TTC549 (cell line): ENCODE data around the gene RIN2.

Source experiments
- FAIRE-seq: peaks from 2 replicates; lab custom pipeline; 2012; peaks lifted over from hg19 to GRCh38; lab: Jason Lieb, UNC

Gene RIN2

DNA sequence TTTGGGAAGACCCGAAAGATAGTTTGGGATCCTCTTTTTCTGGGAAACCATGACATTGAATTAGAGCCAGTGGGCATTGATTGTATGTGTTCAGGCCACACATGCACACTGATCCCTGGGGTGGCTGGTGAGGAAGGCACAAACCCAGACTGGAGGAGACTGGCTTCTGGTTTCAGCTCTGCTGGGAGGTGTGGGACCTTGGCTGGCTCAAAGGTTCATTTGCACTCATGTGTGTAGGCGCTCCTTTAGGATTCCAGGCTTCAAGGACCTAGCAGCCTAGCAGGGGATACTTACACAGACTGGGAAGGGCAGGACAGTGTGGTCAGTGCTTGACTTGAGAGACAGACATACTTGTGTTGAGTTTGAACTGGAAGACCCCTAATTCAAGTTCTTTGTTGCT is 7.2 kb downstream of the RIN2 start:
- FAIRE-seq, result no peak

DNA sequence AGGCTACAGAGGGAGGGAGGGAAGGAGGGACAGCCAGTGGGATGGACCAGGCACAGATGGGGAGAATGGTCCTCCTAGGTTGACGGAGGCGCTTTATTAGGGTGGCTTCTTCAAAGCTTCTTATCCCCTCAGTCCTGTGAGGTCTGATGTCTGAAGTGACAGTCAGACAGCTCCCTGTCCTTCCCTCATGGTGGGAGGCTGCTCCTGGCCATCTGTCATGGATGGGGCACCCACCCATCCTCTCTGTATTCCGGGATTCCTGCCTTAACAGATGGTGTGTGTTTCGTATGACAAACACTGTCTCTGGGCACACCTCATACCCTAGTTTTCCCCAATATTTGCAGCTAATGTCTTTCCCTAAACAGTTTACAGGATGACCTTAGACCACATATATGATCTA is 7.9 kb downstream of the RIN2 start:
- FAIRE-seq, result no peak

DNA sequence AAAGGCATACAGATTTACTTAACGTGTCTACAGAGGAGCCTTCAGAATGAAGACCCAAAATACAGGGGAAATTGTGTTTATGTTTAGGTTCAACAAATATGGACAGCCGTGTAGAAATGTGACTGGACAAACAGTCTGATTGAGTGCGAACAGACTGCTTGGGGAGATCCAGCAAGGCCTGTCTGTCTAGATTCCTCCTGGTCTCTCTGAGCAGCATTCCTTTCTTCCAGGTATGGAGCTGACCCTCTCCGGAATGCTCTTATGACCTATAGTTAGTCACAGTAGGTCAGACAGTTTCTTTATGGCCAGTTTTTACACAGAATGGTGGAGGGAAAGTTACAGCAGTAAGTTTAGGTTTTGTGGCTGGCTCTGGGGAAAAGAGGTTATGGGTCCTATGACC is 9.0 kb downstream of the RIN2 start:
- FAIRE-seq, result no peak

DNA sequence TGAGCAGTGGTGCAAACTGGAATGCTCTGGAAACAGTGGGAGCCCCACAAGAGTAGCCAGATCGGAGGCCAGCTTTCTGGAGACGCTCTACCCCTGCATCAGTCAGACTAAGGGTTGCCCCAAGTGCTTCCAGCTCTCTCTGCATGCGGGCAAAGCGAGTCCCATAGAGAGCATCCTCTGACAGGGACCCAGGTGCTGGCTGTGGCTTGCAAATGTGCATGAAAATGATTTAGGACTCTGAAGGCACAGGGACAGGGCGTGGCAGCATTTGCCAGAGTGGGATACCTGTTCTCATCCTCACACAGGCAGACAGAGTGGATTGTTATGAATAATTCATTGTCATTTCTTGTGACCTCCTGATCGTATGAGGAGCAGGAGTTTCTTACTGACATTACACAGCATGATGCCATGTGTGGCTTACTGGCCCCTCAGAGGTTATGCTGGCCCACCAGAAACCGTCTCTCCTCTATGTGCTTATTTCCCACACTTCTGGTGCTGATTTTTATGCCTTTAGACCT is 10.3 kb downstream of the RIN2 start:
- no peak for FAIRE-seq

DNA sequence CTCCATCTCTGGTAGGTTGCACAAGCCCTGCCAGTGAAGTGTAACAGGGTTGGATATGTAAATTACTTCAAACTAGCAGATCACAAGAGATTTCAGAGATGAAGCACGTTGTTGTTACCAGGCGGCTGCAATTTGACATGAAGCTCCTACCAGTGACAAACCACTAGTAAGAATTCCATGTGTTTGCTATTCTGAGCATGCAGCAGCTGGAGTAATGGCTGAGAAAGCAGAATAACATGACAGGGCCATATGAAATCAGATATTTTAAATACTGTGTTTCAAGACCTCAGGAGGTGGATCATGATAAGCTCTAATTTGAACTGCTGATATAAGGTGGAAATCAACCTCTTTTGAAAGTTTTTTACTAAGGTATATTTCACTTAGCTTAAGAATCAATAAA is 11.4 kb downstream of the RIN2 start:
- FAIRE-seq, result no peak

DNA sequence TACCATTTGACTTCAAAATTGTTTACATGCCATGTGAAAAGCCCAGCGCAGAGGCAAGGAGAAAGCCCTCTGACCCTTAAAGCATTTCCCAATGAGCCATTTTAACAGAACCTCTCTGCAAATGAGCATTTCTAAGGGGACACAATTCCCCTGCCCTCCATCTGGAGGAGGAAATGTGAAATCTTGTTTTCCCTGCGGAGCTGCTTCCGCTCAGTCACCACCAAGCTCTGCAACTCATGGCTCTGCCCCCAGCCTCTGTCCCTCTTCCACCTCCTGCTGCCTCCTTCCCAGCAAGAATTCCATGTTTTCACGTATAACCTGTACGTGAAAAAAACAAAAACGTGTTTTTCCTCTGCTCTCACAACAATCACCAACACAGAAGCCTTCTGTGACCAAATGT is 12.3 kb downstream of the RIN2 start:
- no peak for FAIRE-seq

DNA sequence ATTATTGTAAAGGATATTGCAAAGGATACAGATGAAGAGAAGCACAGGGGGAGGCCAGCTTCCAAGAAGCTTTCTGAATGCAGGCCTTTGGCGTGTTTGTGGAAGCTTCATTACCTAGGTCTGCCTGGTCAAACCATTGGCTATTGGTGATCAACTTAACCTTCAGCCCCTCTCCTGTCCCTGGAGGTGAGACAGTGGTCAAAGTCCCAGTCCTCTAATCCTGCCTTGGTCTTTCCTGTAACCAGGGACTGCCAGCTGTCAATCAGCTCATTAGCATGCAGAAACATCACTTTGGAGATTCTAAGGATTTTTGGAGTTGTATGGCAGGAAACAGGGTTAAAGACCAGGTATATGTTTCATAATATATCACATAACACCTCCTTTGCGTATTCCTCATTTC is 13.0 kb downstream of the RIN2 start:
- no peak for FAIRE-seq

DNA sequence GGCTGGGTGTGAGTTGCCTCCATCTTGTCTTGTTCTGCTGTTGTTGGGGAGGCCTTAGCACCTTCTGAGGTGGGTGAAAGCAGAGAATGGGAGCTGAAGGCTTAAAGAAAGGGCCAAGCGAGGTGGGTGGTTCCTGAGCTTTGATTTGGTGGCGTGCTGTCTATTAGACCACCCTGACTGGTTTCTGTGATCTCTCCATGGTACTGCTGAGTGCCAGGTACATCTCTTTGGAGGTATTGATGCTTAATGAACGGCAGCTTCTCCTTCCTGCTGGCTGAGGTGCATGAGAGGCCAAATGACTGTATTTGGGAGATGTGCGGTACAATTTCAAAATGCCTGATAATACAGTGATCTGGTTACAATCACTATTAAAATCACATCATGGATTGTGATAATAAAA is 15.4 kb downstream of the RIN2 start:
- no peak for FAIRE-seq

DNA sequence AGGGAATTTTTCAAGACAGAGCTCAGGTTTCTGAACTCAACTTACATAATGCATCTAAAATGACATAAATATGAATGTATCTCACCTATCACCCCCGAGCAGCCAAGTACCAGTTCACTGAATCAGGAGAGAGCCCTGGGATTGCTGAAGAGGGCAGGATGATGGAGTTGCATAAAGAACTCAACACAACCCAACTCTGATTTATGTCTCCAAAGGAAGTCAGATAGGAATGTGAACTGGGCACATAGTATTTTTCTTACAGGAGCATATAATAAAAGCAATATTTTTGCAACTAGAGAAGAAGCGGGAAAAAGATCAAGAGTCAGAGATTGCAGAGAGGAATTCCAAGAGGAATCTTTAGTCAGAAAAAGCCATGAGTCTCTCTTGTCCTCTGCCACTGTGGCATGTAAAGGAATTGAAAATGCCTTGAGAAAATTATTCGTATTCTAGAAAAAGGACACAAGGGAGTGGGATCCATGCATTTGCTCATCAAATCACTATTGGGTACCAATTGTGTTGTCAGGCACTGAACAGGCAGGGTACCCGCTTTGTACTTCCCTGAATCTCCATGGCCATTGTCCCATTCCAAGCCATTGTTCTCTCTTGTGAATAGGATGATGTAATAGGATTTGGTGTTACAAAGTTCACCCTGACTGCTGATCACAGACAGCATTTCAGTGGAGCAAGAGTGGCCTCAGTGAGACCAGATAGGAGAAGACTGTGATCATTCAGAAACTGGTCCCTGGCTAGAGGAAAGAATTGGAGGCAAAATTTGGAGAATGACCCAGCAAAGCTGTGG is 16.3 kb downstream of the RIN2 start:
- no peak for FAIRE-seq

DNA sequence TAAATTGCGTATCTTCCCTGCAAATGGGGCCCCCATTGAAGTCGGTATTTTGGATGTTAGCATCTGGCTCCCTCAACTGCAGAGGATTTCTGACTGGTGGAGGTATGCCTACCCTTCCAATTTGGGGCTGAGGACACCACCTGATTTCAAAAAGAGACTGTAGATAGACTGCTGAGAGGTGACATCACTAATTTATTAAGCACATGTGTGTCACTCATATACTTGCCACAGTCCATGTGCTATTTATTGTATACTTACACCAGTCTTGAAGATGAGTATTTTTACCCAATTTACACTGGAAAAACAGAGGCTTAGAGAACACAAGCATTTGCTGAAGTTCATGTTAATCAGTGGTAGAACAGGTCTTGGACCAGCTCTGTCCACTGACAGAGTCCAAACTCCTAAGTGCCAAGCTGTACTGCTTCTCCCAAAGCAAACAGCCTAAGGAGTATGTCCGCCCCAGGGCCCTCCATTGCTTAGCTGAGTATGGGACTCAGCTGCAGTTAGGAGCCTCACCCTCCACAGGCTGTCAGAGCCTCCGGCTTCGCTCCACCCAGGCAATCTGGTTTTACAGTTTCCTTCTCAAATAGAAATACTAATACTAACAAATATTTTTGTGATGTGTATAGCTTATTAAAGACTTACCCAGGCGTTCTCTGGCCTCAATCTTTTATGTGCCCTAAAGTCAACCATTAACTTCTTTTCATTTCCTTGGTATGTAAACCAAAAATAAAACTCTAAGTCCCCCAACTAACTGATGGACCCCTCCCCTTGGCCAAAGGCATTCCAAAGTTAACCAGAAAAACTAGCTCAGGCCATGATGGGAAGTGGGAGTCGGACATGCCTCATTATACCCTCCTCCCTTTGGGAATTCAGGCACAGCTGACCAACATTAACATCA is 17.5 kb downstream of the RIN2 start:
- no peak for FAIRE-seq

DNA sequence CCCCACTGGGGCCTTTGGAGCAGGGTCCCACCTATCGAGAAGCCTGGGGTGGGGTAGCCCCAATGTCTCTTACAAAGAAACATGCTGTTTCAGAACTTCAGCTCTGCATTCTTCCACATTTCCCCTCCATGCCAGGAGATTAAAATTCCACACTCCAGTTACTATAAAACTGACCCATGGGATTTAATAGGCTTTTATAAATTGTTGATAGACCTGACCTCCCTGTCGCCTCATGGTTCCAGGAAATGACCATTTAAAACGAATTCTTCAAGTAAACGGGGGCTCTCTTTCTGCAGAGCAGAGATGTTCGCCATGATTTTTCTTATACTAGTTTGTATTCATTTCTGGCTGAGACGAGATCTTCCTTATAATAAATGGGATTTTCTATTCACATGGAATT is 19.3 kb downstream of the RIN2 start:
- FAIRE-seq, result no peak

DNA sequence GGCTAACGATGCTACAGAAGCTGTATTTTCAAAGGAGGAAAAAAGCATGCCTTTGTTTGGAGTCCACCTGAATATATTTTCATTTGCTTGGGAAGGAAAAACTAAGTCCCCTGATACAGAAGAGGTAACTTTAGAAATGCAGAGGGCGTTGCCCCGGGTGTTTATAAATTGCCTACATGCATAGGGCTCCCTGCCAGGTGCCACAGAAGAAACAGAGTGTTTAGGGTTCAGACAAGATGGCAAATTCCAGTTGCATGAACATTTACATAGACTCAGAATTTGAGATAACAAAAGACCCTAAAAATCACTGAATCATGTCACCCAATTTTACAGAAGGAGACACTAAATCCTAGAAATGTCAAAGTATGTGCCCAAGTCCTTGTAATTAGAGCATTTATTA is 19.9 kb downstream of the RIN2 start:
- FAIRE-seq, result no peak

DNA sequence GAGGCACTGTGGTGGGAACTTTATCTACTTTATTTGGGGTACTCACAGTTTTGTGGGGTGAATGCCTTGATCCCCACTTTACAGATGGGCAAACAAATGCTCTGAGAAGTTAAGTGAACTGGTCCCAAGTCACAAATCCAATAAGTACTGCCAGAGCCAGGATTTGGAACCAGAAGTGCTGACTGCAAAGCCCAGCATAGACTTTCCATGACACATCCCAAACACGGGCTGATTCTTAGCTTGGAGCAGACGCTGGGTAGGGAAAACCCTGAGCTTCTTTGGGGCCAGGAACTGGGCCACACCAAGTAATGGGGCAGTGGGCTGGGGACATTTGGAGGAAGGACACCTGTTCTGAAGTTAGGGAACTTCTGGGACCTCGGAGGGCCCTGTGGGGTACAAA is 20.3 kb downstream of the RIN2 start:
- no peak for FAIRE-seq

DNA sequence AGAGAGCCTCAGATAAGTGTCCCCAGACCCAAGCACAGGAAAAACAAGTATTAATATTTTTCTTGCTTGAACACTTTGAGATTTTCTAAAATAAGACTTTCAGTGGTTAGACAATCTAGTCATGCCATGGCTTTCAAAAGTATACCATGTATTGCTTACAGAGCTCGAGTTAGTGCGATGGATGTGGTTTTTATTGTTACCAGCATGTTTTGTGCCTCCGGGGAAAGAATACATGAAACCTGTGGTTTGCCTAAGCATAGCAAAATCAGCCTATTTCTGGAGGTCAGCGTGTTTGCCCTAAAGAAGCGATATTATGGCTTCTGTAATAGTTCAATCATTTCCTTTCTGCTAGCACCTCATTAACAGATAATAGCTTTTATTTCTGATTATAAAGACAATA is 21.6 kb downstream of the RIN2 start:
- FAIRE-seq, result no peak

DNA sequence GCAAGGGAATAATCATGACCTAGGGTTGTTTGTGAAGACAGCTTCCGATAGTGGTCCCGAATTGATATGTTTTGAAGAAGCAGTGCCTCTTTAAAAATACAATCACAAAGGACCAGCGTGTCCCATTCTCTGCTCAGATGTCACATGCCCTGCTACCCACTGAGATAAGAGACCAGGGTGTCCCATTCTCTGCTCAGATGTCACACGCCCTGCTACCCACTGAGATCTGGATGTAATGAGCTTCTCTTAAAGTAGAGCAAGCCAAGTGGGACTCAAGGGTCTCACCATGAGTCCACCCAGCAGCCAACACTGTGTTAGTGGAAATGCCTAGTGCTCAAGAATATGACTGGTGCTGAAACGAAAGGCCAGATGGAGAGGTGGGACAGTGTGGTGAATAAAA is 22.2 kb downstream of the RIN2 start:
- no peak for FAIRE-seq

DNA sequence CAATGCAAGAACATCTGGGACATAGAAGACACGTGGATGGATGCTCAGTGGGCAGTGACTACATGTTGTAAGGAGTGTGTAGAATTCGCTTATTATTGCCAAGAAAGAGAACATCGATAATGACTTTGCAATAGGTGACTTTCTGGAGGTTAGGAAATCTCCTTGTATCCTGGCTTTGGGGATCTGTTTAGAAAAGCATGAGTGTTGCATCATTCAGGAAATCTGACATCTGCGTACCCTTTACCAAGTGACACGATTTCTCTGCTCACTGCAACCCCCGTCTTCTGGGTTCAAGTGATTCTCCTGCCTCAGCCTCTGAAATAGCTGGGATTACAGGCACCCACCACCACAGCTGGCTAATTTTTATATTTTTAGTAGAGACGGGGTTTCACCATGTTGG is 23.2 kb downstream of the RIN2 start:
- no peak for FAIRE-seq

DNA sequence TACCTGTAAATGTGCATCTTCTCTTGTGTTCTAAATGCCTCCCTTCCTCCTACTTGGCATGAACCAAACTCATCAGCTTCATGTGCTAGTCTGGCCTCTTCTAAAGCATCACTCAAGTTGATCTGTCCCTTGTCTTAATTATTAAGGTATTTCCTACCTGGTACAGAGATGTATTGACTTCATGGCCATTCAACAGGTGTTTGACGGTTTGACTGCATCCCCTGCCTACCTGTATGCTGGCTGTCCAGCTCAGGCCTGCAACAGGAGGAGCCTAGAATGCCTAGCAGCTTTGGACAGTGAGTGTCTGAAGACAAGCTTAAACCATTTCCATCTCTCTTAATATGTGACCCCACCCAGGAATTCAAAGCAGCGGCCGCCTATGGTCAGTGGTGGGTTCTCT is 24.6 kb downstream of the RIN2 start:
- no peak for FAIRE-seq

DNA sequence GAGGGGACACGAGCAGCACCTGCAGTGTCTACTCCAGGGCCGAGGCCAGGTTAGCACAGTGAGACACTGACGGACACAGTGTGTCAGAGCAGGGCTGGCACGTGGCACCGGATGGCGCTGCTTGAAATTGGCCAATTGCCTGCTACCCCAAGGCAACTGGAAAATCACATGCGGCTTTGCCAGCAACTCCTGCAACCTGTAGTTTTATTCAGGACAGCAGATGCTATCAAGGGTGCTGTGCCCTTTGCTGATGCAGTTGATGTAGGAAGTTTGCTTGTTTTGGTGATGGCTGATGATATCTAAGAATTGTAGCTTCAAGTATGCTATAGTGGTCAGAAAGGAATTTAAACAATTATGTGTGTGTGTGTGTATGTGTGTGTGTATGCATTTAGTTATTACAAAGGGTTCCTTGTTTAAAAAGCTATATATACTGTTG is 25.9 kb downstream of the RIN2 start:
- FAIRE-seq, result no peak

DNA sequence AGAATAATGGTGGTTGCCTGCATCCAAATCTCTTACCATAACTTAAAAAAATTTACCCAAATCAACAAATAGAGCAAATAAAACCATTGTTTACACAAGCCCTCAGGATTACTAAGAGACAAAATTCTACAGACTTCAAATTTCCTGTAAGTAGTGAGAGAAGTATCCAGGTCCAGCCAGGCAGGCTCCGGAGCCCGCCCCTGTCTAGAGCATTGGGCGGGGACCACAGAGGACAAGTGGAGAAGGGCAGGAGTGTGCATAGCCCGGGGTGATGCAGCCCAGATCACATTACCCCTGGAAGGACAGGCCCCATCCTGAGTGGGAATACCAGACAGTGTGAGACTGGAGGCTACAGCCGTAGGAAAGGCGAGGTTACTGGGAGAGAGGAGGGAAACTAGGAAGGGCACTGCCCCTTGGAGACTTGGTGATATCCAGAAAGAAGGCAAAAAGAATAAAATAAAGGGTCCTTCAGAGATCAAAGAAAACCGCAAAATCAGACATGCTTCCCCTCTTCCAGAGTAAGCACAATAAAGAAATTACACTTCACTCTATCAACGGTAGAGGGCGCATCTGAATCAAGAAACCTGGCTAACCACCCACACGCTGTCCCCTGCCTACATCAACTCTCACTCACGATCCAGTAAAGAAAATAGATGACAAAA is 26.6 kb downstream of the RIN2 start:
- FAIRE-seq, result no peak

DNA sequence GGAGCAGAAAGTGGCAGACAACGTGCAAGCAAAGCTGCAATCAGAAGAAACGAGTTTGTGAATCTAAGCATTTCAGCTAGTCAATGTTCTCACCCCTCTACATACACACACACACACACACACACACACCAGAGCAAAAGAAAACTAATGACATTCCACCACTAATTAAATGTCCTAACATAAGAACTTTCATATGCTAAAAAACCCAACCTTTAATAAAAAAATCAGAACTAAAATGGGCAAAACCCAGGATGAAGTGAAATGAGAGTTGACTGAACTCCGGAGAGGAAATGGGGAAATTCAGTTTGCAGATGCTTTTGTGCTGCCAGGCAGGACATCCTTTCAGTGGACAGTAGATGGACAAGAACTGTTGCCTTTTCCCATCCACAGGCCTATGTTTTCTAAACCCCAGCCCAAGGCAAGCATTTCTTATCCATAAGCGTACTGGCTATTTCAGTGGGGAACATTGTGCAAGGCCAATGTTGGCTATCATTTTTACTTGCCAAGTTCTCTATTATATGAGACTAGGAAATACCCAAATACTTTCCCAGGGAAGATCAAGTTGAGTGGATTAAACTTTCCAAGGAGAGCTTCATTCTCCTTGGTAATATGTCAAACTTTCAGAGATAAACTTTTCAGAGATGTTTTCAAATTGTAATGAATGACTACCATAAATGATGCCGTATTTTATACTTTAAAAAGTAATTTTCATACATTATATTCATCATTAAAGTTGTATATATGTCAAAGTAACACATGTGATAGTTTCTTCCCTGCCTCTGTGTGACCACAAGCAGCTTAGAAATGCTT is 27.3 kb downstream of the RIN2 start:
- no peak for FAIRE-seq

DNA sequence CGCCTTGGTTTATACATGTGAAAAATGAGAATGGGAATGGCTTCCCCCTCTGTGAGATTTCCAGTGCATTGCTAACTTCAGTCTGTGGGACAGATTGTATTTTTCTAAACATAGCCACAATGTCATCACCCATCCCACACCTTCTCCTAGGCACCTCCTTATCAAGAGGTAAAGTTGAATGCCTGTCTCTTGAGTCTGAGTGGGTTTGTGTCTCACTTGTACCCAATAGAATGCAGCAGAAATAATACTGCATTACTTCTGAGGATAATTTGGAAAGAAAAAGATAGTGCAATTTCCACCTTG is 27.9 kb downstream of the RIN2 start:
- FAIRE-seq, result no peak

DNA sequence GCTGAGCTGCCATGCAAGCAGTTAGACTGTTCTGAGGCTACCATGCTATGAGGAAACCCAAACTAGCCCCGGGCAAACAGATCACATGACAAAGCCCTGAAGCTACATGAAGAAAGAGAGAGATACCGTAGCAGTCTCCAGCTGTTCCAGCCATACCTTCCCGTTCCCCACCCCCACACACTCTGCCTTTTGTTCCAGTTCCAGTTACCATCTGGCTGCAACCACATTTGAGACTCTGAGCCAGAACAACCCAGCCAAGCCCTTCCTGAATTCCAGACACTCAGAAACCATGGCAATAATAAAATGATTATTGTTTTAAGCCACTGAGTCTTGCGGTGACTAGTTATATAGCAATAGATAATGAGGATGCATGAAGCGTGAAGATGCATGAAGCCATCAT is 28.3 kb downstream of the RIN2 start:
- FAIRE-seq, result no peak
